K562 (cell line): ENCODE results near the gene EDEM1. TPM values are rescaled to one million over a fixed set of nuclear protein-coding genes. Genes with fewer than 3 reads are reported as not detected.

Experiments used
- CEBPG ChIP-seq, 3 experiments: fragments of 200-800 bp in 1 of 3; sonication (Bioruptor generic) in 1 of 3; sonication (generic) in 1 of 3; formaldehyde crosslinking in 1 of 3; IDR thresholded peaks in 2 of 3; conservative IDR thresholded peaks in 1 of 3; 2 replicates each; pipeline versions ENCODE4 v1.6.1 to v1.8.0; 2016 to 2022; ENCODE audit warnings: missing compliant biosample characterization in 2 of 3, missing genetic modification characterization in 2 of 3, mild to moderate bottlenecking in 1 of 3, missing genetic modification reagents in 1 of 3
- DACH1 ChIP-seq: fragments of 450-650 bp; IDR thresholded peaks from 2 replicates; pipeline ENCODE4 v1.6.1; 2018; ENCODE audit not compliant: partially characterized antibody
- DIDO1 ChIP-seq: fragments of 450-650 bp; IDR thresholded peaks from 2 replicates; pipeline ENCODE4 v1.6.1; 2016; ENCODE audit warnings: low read depth, missing biosample characterization, missing genetic modification characterization
- E2F3 ChIP-seq: fragments of 250-450 bp; sonication (Bioruptor Pico); IDR thresholded peaks from 2 replicates; pipeline ENCODE4 v1.4.0; 2020; ENCODE audit warnings: mild to moderate bottlenecking
- FOSL1 ChIP-seq: fragments of 200-800 bp; sonication (Bioruptor generic); conservative IDR thresholded peaks from 2 replicates; pipeline ENCODE4 v1.6.1; 2016; ENCODE audit warnings: missing genetic modification characterization, missing compliant biosample characterization
- GMEB1 ChIP-seq: fragments of 250-450 bp; sonication (Bioruptor Pico); IDR thresholded peaks from 2 replicates; pipeline ENCODE4 v1.4.0; 2020; ENCODE audit warnings: mild to moderate bottlenecking
- MYNN ChIP-seq, 2 experiments: sonication (generic); formaldehyde crosslinking in 1 of 2; IDR thresholded peaks; 2 replicates each; pipeline versions ENCODE4 v1.5.0 to v1.6.1; 2016 to 2020; ENCODE audit warnings: antibody characterized with exemption in 1 of 2, missing genetic modification reagents in 1 of 2
- PPARD ChIP-seq: fragments of 250-450 bp; sonication (Bioruptor Pico); IDR thresholded peaks from 2 replicates; pipeline ENCODE4 v1.8.0; 2022; ENCODE audit warnings: inconsistent platforms, mild to moderate bottlenecking, moderate library complexity
- ZFX ChIP-seq: sonication (generic); formaldehyde crosslinking; IDR thresholded peaks from 2 replicates; pipeline ENCODE4 v1.8.0; 2022; ENCODE audit warnings: mild to moderate bottlenecking, missing genetic modification reagents, moderate library complexity
- ZNF134 ChIP-seq: fragments of 250-450 bp; sonication (Bioruptor Pico); conservative IDR thresholded peaks from 2 replicates; pipeline ENCODE4 v1.4.0; 2020
- ZNF316 ChIP-seq: fragments of 450-650 bp; IDR thresholded peaks from 2 replicates; pipeline ENCODE4 v1.6.1; 2016
- ZNF518B ChIP-seq: fragments of 250-450 bp; sonication (Bioruptor Pico); IDR thresholded peaks from 2 replicates; pipeline ENCODE4 v1.5.0; 2021; ENCODE audit warnings: mild to moderate bottlenecking, moderate library complexity
- polyA plus RNA-seq, 8 experiments: library from polyadenylated mRNA; depleted of rRNA in 4 of 8; stranded (reverse) in 5 of 8; unstranded in 3 of 8; fragments of >200 nt; fragmentation: Nextera tagmentation in 2 of 8; fragmentation: Illumina TruSeq in 1 of 8; extraction: Ambion mirVana in 2 of 8; extraction: Trizol in 1 of 8; gene quantifications; 2 replicates each; pipeline versions ENCODE4 v1.2.1 to v1.2.3, GENCODE V29; 2011 to 2014; ENCODE audit warnings: inconsistent platforms in 1 of 8, missing spikeins in 1 of 8
- total RNA-seq, 7 experiments: library from RNA; depleted of rRNA in 6 of 7; stranded (reverse); fragments of >200 nt in 6 of 7; fragmentation: Illumina TruSeq in 2 of 7; extraction: Trizol in 2 of 7; gene quantifications; 2 replicates each; pipeline versions ENCODE4 v1.2.1 to v1.2.3, GENCODE V29; 2011 to 2021; ENCODE audit warnings: low replicate concordance in 1 of 7
- TF ChIP-seq, protein P1 (sequence below): fragments of 450-650 bp; IDR thresholded peaks from 2 replicates; pipeline ENCODE4 v1.6.1; 2016
- TF ChIP-seq, protein P2 (sequence below): sonication (generic); formaldehyde crosslinking; IDR thresholded peaks from 2 replicates; pipeline ENCODE4 v1.8.0; 2022; ENCODE audit warnings: missing genetic modification reagents, mild to moderate bottlenecking, borderline replicate concordance
- TF ChIP-seq, protein P3 (sequence below): sonication (generic); formaldehyde crosslinking; IDR thresholded peaks from 2 replicates; pipeline ENCODE4 v1.8.1; 2023; ENCODE audit warnings: mild to moderate bottlenecking, missing genetic modification reagents

The EDEM1 gene
- total and polyA plus RNA-seq, 9 of the 15 experiments (the other 6 are each of a cell fraction or from before 2014, with no cell fraction given), result 6.2 to 36.7 (median 14.3) TPM

DNA sequence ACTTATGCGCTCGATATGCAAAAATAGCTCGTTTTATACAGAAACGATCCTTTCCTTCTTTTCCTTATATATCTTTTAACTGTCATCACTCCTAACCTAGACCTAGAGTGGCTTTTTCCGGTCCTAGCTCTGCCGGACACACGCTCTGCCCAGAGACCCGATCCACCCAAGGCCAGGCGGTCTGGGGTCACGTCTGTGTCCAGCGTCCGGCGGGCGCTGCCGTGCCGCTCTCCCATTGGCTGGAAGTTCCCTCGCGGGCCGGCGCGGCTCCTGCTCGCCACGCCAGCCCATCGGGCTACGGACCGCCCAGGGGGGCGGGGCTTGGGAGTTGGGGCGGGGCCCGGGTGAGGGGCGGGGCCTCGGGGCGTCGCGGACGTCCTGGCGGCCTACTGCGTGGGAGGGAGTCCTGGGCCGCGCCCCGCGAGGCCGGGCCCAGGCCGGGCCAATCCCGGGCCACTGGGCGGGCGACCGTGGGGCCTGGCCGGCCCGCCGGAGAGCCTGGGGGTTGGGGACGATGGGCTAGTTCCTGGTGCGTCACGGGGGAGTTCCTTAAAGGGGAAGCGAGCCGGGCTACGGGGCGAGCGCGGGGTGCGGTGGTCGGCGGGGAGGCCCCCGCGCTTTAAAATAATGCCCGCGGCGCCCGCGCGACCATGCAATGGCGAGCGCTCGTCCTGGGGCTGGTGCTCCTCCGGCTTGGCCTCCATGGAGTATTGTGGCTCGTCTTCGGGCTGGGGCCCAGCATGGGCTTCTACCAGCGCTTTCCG is at the start of gene EDEM1 (continued):
- TF ChIP-seq ZNF518B (CRISPR knock-in tag), result no peak
- peak; percentile 85 for TF ChIP-seq ZFX (CRISPR knock-in tag)
- no peak for TF ChIP-seq PPARD
- no peak for TF ChIP-seq ZNF316
- TF ChIP-seq GMEB1 (CRISPR knock-in tag), result peak; percentile 79
- no peak for TF ChIP-seq ZNF134 (CRISPR knock-in tag)
- no peak for TF ChIP-seq MYNN (IDR thresholded peaks at IDR 0.05)
- no peak for TF ChIP-seq MYNN (CRISPR knock-in tag; IDR thresholded peaks at IDR 0.05)
- TF ChIP-seq, protein P1, sequence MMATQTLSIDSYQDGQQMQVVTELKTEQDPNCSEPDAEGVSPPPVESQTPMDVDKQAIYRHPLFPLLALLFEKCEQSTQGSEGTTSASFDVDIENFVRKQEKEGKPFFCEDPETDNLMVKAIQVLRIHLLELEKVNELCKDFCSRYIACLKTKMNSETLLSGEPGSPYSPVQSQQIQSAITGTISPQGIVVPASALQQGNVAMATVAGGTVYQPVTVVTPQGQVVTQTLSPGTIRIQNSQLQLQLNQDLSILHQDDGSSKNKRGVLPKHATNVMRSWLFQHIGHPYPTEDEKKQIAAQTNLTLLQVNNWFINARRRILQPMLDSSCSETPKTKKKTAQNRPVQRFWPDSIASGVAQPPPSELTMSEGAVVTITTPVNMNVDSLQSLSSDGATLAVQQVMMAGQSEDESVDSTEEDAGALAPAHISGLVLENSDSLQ, result peak; percentile 34; the same call in 1 of the 2 replicates
- TF ChIP-seq, protein P2, sequence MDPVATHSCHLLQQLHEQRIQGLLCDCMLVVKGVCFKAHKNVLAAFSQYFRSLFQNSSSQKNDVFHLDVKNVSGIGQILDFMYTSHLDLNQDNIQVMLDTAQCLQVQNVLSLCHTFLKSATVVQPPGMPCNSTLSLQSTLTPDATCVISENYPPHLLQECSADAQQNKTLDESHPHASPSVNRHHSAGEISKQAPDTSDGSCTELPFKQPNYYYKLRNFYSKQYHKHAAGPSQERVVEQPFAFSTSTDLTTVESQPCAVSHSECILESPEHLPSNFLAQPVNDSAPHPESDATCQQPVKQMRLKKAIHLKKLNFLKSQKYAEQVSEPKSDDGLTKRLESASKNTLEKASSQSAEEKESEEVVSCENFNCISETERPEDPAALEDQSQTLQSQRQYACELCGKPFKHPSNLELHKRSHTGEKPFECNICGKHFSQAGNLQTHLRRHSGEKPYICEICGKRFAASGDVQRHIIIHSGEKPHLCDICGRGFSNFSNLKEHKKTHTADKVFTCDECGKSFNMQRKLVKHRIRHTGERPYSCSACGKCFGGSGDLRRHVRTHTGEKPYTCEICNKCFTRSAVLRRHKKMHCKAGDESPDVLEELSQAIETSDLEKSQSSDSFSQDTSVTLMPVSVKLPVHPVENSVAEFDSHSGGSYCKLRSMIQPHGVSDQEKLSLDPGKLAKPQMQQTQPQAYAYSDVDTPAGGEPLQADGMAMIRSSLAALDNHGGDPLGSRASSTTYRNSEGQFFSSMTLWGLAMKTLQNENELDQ (CRISPR knock-in tag), result no peak
- no peak for TF ChIP-seq CEBPG (CRISPR knock-in tag; IDR thresholded peaks at IDR 0.05)
- TF ChIP-seq CEBPG (tag; conservative IDR thresholded peaks at IDR 0.05 in 1 of 2, IDR thresholded peaks at IDR 0.05 in 1 of 2), result no peak
- no peak for TF ChIP-seq DACH1
- TF ChIP-seq E2F3, result no peak
- TF ChIP-seq DIDO1 (tag), result no peak
- TF ChIP-seq, protein P3, sequence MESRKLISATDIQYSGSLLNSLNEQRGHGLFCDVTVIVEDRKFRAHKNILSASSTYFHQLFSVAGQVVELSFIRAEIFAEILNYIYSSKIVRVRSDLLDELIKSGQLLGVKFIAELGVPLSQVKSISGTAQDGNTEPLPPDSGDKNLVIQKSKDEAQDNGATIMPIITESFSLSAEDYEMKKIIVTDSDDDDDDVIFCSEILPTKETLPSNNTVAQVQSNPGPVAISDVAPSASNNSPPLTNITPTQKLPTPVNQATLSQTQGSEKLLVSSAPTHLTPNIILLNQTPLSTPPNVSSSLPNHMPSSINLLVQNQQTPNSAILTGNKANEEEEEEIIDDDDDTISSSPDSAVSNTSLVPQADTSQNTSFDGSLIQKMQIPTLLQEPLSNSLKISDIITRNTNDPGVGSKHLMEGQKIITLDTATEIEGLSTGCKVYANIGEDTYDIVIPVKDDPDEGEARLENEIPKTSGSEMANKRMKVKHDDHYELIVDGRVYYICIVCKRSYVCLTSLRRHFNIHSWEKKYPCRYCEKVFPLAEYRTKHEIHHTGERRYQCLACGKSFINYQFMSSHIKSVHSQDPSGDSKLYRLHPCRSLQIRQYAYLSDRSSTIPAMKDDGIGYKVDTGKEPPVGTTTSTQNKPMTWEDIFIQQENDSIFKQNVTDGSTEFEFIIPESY (CRISPR knock-in tag), result 0 out of 2 replicates have a peak, but pooled peaks have one; percentile 10
- TF ChIP-seq FOSL1 (tag), result 0 out of 2 replicates have a peak, but pooled peaks have one; percentile 36
